Transverse colon (tissue), 4 donors: Measurements from ENCODE around the gene SPTBN5. TPM values are rescaled to one million over a fixed set of nuclear protein-coding genes. Genes with fewer than 3 reads are reported as not detected.

ENCODE experiments used
- DNase-seq: peaks from one replicate; pipeline ENCODE4 v3.0.0-alpha.2; 2019
- H3K27ac ChIP-seq, 4 donors: fragments of 200-600 bp; sonication (generic); 2 replicates each; pipeline ENCODE4 v1.5.1; 2016 to 2018; ENCODE audit warnings: inconsistent platforms in 4 of 4
- H3K27me3 ChIP-seq: fragments of 200-600 bp; sonication (generic); 2 replicates; pipeline ENCODE4 v1.5.1; 2017; ENCODE audit warnings: inconsistent platforms
- H3K36me3 ChIP-seq, 4 donors: fragments of 200-600 bp; sonication (generic); 2 replicates each; pipeline ENCODE4 v1.5.1; 2017 to 2019; ENCODE audit warnings: inconsistent platforms in 4 of 4
- H3K4me1 ChIP-seq, 4 donors: fragments of 200-600 bp; sonication (generic); 2 replicates each; pipeline ENCODE4 v1.5.1; 2017 to 2020; ENCODE audit warnings: inconsistent platforms in 4 of 4
- H3K4me3 ChIP-seq, 4 donors: fragments of 200-600 bp; sonication (generic); 1 replicate in 1 of 4; 2 replicates in 3 of 4; pipeline versions ENCODE4 v1.5.1 to v1.6.1; 2017 to 2019; ENCODE audit warnings: inconsistent platforms in 4 of 4
- H3K9me3 ChIP-seq, 2 donors: fragments of 200-600 bp; sonication (generic); 2 replicates each; pipeline ENCODE4 v1.5.1; 2017 to 2019; ENCODE audit warnings: inconsistent platforms in 2 of 2
- CTCF ChIP-seq, 5 experiments: fragments of 200-600 bp in 3 of 5; fragments of 450-650 bp in 2 of 5; sonication (generic) in 3 of 5; IDR thresholded peaks; 1 replicate in 2 of 5; 2 replicates in 3 of 5; pipeline ENCODE4 v1.5.1; 2016 to 2017; ENCODE audit warnings: antibody characterized with exemption in 5 of 5, inconsistent platforms in 3 of 5, mild to moderate bottlenecking in 2 of 5, moderate library complexity in 1 of 5
- EP300 ChIP-seq: sonication (generic); formaldehyde crosslinking; IDR thresholded peaks from one replicate; pipeline ENCODE4 v1.6.1; 2017; ENCODE audit warnings: antibody characterized with exemption, low read depth
- POLR2A ChIP-seq: fragments of 450-650 bp; IDR thresholded peaks from one replicate; pipeline ENCODE4 v1.6.1; 2016; ENCODE audit warnings: antibody characterized with exemption, mild to moderate bottlenecking, moderate library complexity
- POLR2AphosphoS5 ChIP-seq, 3 donors: sonication (generic); formaldehyde crosslinking; IDR thresholded peaks; one replicate each; pipeline ENCODE4 v1.6.1; 2016; ENCODE audit warnings: antibody characterized with exemption in 3 of 3
- WGBS, 2 donors: methylation state at CpG; one replicate each; pipeline ENCODE4 v1.1.5; 2018; ENCODE audit warnings: low coverage in 1 of 2; 5-methylcytosine and 5-hydroxymethylcytosine counted together
- in situ Hi-C, 4 donors: fragments of 200-750 bp; cut with MboI; loops; one replicate each; pipeline versions ENCODE4 v1.15.0 to v1.15.1; 2017; ENCODE audit warnings: low sequenced_read_pairs in 3 of 4, low pct_ligation_motif_present in 1 of 4, low pct_unique_long_range_greater_than_20kb in 1 of 4
- intact Hi-C: fragments of 100-400 bp; cut with DNase I; formaldehyde crosslinking; loops from one replicate; pipeline ENCODE4 v1.15.1; 2023; ENCODE audit warnings: low total_unique reads
- total RNA-seq, 4 donors: library from RNA; depleted of rRNA; stranded (reverse); fragments of >200 nt; gene quantifications; one replicate each; pipeline ENCODE4 v1.1.0, GENCODE V29; 2016

Gene SPTBN5
- total RNA-seq, 4 donors from 2014 or later = 0.16 to 8.0 (median 1.1) TPM

- Histone ChIP-seq H3K27ac (no peak overlapping the region), H3K4me3 (no peak overlapping the region), H3K4me1 (peaks cover 0 to 4% (median 0%) of the 10 kb centered on the region in 4 donors), H3K27me3 (no peaks in the 10 kb centered on the region), H3K9me3 (no peaks in the 10 kb centered on the region), H3K36me3 (no peaks in the 10 kb centered on the region)
- intact Hi-C loops = no loop called here
- TF ChIP-seq EP300 (no peak), CTCF (IDR thresholded peaks at IDR 0.05) (no peak), POLR2A (no peak), POLR2AphosphoS5 (IDR thresholded peaks at IDR 0.05) (no peak)
- in situ Hi-C loops = no loop called here
- peak; percentile 73 for DNase-seq
- WGBS, 2 donors = 68% methylated on average over 19 of the region's 19 CpGs; no CpG with 5 or more reads in 1 of the 2 donors
These were observed 31.2 kb downstream of the SPTBN5 start for GRCh38 chr15:41862515-41863116.

- no peak overlapping the region for H3K4me3 ChIP-seq
- WGBS, 2 donors = 90% methylated on average over 15 of the region's 18 CpGs; no CpG with 5 or more reads in 1 of the 2 donors
- no peaks in the 10 kb centered on the region for H3K36me3 ChIP-seq
- DNase-seq = no peak
- TF ChIP-seq CTCF (IDR thresholded peaks at IDR 0.05) (no peak), EP300 (no peak), POLR2AphosphoS5 (IDR thresholded peaks at IDR 0.05) (no peak), POLR2A (no peak)
- intact Hi-C loops = no loop called here
- H3K27me3 ChIP-seq = no peaks in the 10 kb centered on the region
- no peak overlapping the region for H3K27ac ChIP-seq
- no peaks in the 10 kb centered on the region for H3K9me3 ChIP-seq
- in situ Hi-C loops = no loop called here
- peaks cover 0 to 4% (median 0%) of the 10 kb centered on the region in 4 donors for H3K4me1 ChIP-seq
These were observed 32.0 kb downstream of the SPTBN5 start for GRCh38 chr15:41861736-41862356.

- 65% methylated on average over 4 to 15 of the region's 15 CpGs for WGBS, 2 donors
These were observed 33.6 kb downstream of the SPTBN5 start for GRCh38 chr15:41860049-41860828.

More at GRCh38 chr15:41860049-41860828, 33.6 kb downstream of the SPTBN5 start:
- intact Hi-C loops (no loop called here), in situ Hi-C loops (no loop called here)
- Histone ChIP-seq H3K4me3 (no peak overlapping the region), H3K27me3 (peaks cover 7% of the 10 kb centered on the region), H3K27ac (no peak overlapping the region), H3K4me1 (peaks cover 0 to 4% (median 0%) of the 10 kb centered on the region in 4 donors), H3K9me3 (no peaks in the 10 kb centered on the region), H3K36me3 (no peaks in the 10 kb centered on the region)
- DNase-seq = no peak
- no peak for TF ChIP-seq POLR2A
- TF ChIP-seq POLR2AphosphoS5 (IDR thresholded peaks at IDR 0.05) = no peak
- no peak for TF ChIP-seq CTCF (IDR thresholded peaks at IDR 0.05)
- TF ChIP-seq EP300 = no peak
